H9 (cell line): ENCODE measurements around the gene AKR1C3. TPM values are rescaled to one million over a fixed set of nuclear protein-coding genes. Genes with fewer than 3 reads are reported as not detected.

ENCODE experiments used
- DNase-seq: peaks from one replicate; pipeline ENCODE4 v3.0.0-alpha.2; 2017
- H2AFZ ChIP-seq: one replicate; pipeline ENCODE4 v1.6.1; 2013; ENCODE audit warnings: mild to moderate bottlenecking, low read length, control low read depth, moderate library complexity
- H2AK5ac ChIP-seq: 2 replicates; pipeline ENCODE4 v1.6.1; 2013; ENCODE audit warnings: low read length, control low read depth, mixed read lengths; ENCODE audit not compliant: insufficient read length
- H2BK120ac ChIP-seq: one replicate; pipeline ENCODE4 v1.6.1; 2013; ENCODE audit warnings: low read depth, mild to moderate bottlenecking, low read length, control low read depth, inconsistent platforms; ENCODE audit not compliant: poor library complexity, severe bottlenecking
- H2BK12ac ChIP-seq: 2 replicates; pipeline ENCODE4 v1.6.1; 2013; ENCODE audit warnings: low read length, control low read depth, mixed read lengths, low read depth; ENCODE audit not compliant: insufficient read length
- H2BK15ac ChIP-seq: 2 replicates; pipeline ENCODE4 v1.6.1; 2013; ENCODE audit warnings: low read depth, low read length, control low read depth
- H2BK20ac ChIP-seq: one replicate; pipeline ENCODE4 v1.6.1; 2013; ENCODE audit warnings: low read depth, mild to moderate bottlenecking, low read length, control low read depth, inconsistent platforms; ENCODE audit not compliant: poor library complexity, severe bottlenecking
- H2BK5ac ChIP-seq: 2 replicates; pipeline ENCODE4 v1.6.1; 2013; ENCODE audit warnings: low read length, control low read depth, mixed read lengths; ENCODE audit not compliant: insufficient read length
- H3K14ac ChIP-seq: 2 replicates; pipeline ENCODE4 v1.6.1; 2013; ENCODE audit warnings: low read length, control low read depth; ENCODE audit not compliant: insufficient read depth
- H3K18ac ChIP-seq: 2 replicates; pipeline ENCODE4 v1.6.1; 2013; ENCODE audit warnings: low read depth, mild to moderate bottlenecking, mixed read lengths, low read length, control low read depth; ENCODE audit not compliant: insufficient read length
- H3K23ac ChIP-seq: 2 replicates; pipeline ENCODE4 v1.6.1; 2013; ENCODE audit warnings: low read length, control low read depth, mixed read lengths, low read depth; ENCODE audit not compliant: insufficient read length
- H3K23me2 ChIP-seq: 2 replicates; pipeline ENCODE4 v1.6.1; 2013; ENCODE audit warnings: low read depth, mild to moderate bottlenecking, mixed read lengths, low read length, control low read depth; ENCODE audit not compliant: insufficient read length, poor library complexity, severe bottlenecking
- H3K27ac ChIP-seq: 2 replicates; pipeline ENCODE4 v1.5.1; 2013; ENCODE audit warnings: low read length, control low read depth, mixed read lengths, low read depth; ENCODE audit not compliant: insufficient read length
- H3K27me3 ChIP-seq: 2 replicates; pipeline ENCODE4 v1.6.1; 2013; ENCODE audit warnings: low read length, control low read depth, inconsistent platforms; ENCODE audit not compliant: insufficient read depth
- H3K4ac ChIP-seq: 2 replicates; pipeline ENCODE4 v1.6.1; 2013; ENCODE audit warnings: low read depth, mild to moderate bottlenecking, control low read depth, inconsistent platforms, low read length, moderate library complexity
- H3K4me1 ChIP-seq: 2 replicates; pipeline ENCODE4 v1.6.1; 2013; ENCODE audit warnings: low read length, control low read depth, inconsistent platforms; ENCODE audit not compliant: insufficient read depth
- H3K4me2 ChIP-seq: 2 replicates; pipeline ENCODE4 v1.6.1; 2013; ENCODE audit warnings: low read length, control low read depth, mixed read lengths; ENCODE audit not compliant: insufficient read length, insufficient read depth
- H3K56ac ChIP-seq: 2 replicates; pipeline ENCODE4 v1.6.1; 2013; ENCODE audit warnings: low read depth, mild to moderate bottlenecking, mixed read lengths, low read length, control low read depth; ENCODE audit not compliant: insufficient read length
- H3K79me1 ChIP-seq: 2 replicates; pipeline ENCODE4 v1.6.1; 2013; ENCODE audit warnings: low read depth, mild to moderate bottlenecking, moderate library complexity, low read length, control low read depth, inconsistent platforms; ENCODE audit not compliant: insufficient read depth, poor library complexity, severe bottlenecking
- H3K79me2 ChIP-seq: 2 replicates; pipeline ENCODE4 v1.6.1; 2013; ENCODE audit warnings: low read length, control low read depth, inconsistent platforms; ENCODE audit not compliant: insufficient read depth
- H3K9ac ChIP-seq: 2 replicates; pipeline ENCODE4 v1.6.1; 2013; ENCODE audit warnings: low read length, control low read depth, mixed read lengths; ENCODE audit not compliant: insufficient read length; ENCODE audit errors: extremely low read depth
- H3K9me3 ChIP-seq: one replicate; pipeline ENCODE4 v1.6.1; 2013; ENCODE audit warnings: low read depth, low read length, inconsistent platforms; ENCODE audit not compliant: control insufficient read depth
- H3T11ph ChIP-seq: one replicate; pipeline ENCODE4 v1.6.1; 2013; ENCODE audit warnings: mild to moderate bottlenecking, low read length, control low read depth, inconsistent platforms
- H4K20me1 ChIP-seq: one replicate; pipeline ENCODE4 v1.6.1; 2013; ENCODE audit not compliant: control insufficient read depth, insufficient read length, insufficient read depth
- H4K5ac ChIP-seq: 2 replicates; pipeline ENCODE4 v1.6.1; 2013; ENCODE audit warnings: low read depth, mild to moderate bottlenecking, mixed read lengths, low read length, control low read depth; ENCODE audit not compliant: insufficient read length
- H4K8ac ChIP-seq: replicated peaks from 2 replicates; pipeline ENCODE4 v1.6.1; 2013; ENCODE audit warnings: low read length, control low read depth, mixed read lengths, low read depth; ENCODE audit not compliant: insufficient read length
- H4K91ac ChIP-seq: 2 replicates; pipeline ENCODE4 v1.6.1; 2013; ENCODE audit warnings: low read depth, mild to moderate bottlenecking, moderate library complexity, mixed read lengths, low read length, control low read depth; ENCODE audit not compliant: insufficient read length
- H3K27ac Mint-ChIP-seq, 3 experiments: 2 replicates in 2 of 3; 3 replicates in 1 of 3; pipeline ENCODE4 v1.8.0; 2020 to 2021; ENCODE audit warnings: mixed read lengths in 3 of 3, mild to moderate bottlenecking in 1 of 3, moderate library complexity in 1 of 3
- H3K27me3 Mint-ChIP-seq: 2 replicates; pipeline ENCODE4 v1.8.0; 2021; ENCODE audit warnings: low read depth, mild to moderate bottlenecking, moderate library complexity, mixed read lengths
- H3K36me3 Mint-ChIP-seq, 3 experiments: 2 replicates in 2 of 3; 3 replicates in 1 of 3; pipeline ENCODE4 v1.8.0; 2020 to 2021; ENCODE audit warnings: low read depth in 3 of 3, mixed read lengths in 3 of 3; ENCODE audit not compliant: insufficient read depth in 1 of 3
- H3K4me1 Mint-ChIP-seq, 2 experiments: 2 replicates each; pipeline ENCODE4 v1.8.0; 2020; ENCODE audit warnings: mixed read lengths in 2 of 2
- H3K4me3 Mint-ChIP-seq, 2 experiments: 2 replicates in 1 of 2; 3 replicates in 1 of 2; pipeline ENCODE4 v1.8.0; 2020 to 2021; ENCODE audit warnings: mild to moderate bottlenecking in 2 of 2, mixed read lengths in 2 of 2, moderate library complexity in 1 of 2
- H3K9me3 Mint-ChIP-seq, 2 experiments: 2 replicates in 1 of 2; 3 replicates in 1 of 2; pipeline ENCODE4 v1.8.0; 2020; ENCODE audit warnings: mild to moderate bottlenecking in 2 of 2, mixed read lengths in 2 of 2, moderate library complexity in 1 of 2
- CTCF ChIP-seq: fragments of 200-600 bp; sonication (generic); conservative IDR thresholded peaks from 3 replicates; pipeline ENCODE4 v1.8.0; 2021; ENCODE audit warnings: antibody characterized with exemption, mild to moderate bottlenecking
- WGBS: extraction: QIAGEN DNeasy Blood & Tissue Kit; methylation state at CpG from one replicate; pipeline ENCODE4 v1.1.7; 2013; ENCODE audit warnings: missing lambda C conversion rate, low lambda C conversion rate, mixed read lengths; ENCODE audit not compliant: insufficient read length; ENCODE audit errors: extremely low coverage; 5-methylcytosine and 5-hydroxymethylcytosine counted together
- total RNA-seq: library from RNA; stranded (reverse); gene quantifications from 2 replicates; pipeline ENCODE4 v1.2.1, GENCODE V29; 2021

Gene AKR1C3
- total RNA-seq, 1 experiment from 2014 or later: 2.1 TPM

- Mint-ChIP-seq H3K36me3 (no peaks in the 10 kb centered on the region; a peak in 2 of 7 replicates), H3K4me1 (no peaks in the 10 kb centered on the region; a peak in 1 of 4 replicates), H3K4me3 (no peak overlapping the region), H3K27ac (no peak overlapping the region), H3K27me3 (no peaks in the 10 kb centered on the region), H3K9me3 (peaks cover 13 to 47% of the 10 kb centered on the region in 2 experiments; a peak in 4 of 5 replicates)
- H4K8ac ChIP-seq: no peak overlapping the region
- H3K4me1 ChIP-seq: no peaks in the 10 kb centered on the region
- H3K23ac ChIP-seq: no peak overlapping the region
- no peak overlapping the region for H2AFZ ChIP-seq
- no peak overlapping the region for H2BK12ac ChIP-seq
- no peak for TF ChIP-seq CTCF
- H3K79me2 ChIP-seq: no peaks in the 10 kb centered on the region
- no peaks in the 10 kb centered on the region for H3K9me3 ChIP-seq
- H3K23me2 ChIP-seq: no peaks in the 10 kb centered on the region
- no peak overlapping the region for H2BK120ac ChIP-seq
- H3K27ac ChIP-seq: no peak overlapping the region
- no peak overlapping the region for H2BK5ac ChIP-seq
- no peak overlapping the region for H4K91ac ChIP-seq
- no peak overlapping the region for H2BK15ac ChIP-seq
- no peak overlapping the region for H3K4me2 ChIP-seq
- no peak overlapping the region for H3K56ac ChIP-seq
- H3K9ac ChIP-seq: no peak overlapping the region
- H4K5ac ChIP-seq: no peak overlapping the region
- no peak overlapping the region for H2BK20ac ChIP-seq
- DNase-seq: no peak
- H4K20me1 ChIP-seq: no peaks in the 10 kb centered on the region
- no peak overlapping the region for H3K4ac ChIP-seq
- H3K79me1 ChIP-seq: no peaks in the 10 kb centered on the region
- H3K14ac ChIP-seq: no peak overlapping the region
- WGBS: no CpG with 5 or more reads among the region's 2 CpGs
- H3K27me3 ChIP-seq: no peaks in the 10 kb centered on the region
- no peak overlapping the region for H3K18ac ChIP-seq
- H2AK5ac ChIP-seq: no peak overlapping the region
- no peak overlapping the region for H3T11ph ChIP-seq
Observed at GRCh38 chr10:5088703-5089261, 5.4 kb upstream of the AKR1C3 start.
